Measurements from ENCODE around the gene KRTAP4-12.
"Not testable (repeated sequence)": the region's sequence is repeated elsewhere in the genome, so short reads cannot be mapped to it uniquely, and the experiment has no call there.

The KRTAP4-12 gene

GRCh38 chr17:41098042-41098441 is 25.9 kb downstream of the KRTAP4-12 start, which contains the start of gene KRTAP4-8:
TSS of gene KRTAP4-8 (minus strand) at chr17:41098142. CDS start at chr17:41098084, 58 bp downstream.
- H3K4me3 ChIP-seq (ENCODE audit: low read depth, low read length): no peak within 1 kb of the TSS

GRCh38 chr17:41096055-41096454 is 27.9 kb downstream of the KRTAP4-12 start:
- no peak overlapping the region for H3K4me3 ChIP-seq (ENCODE audit: low read depth, low read length)

- H3K4me3 ChIP-seq (ENCODE audit: low read depth, low read length): not testable (repeated sequence)
Measured at GRCh38 chr17:41088760-41089352, 35.1 kb downstream of the KRTAP4-12 start.

GRCh38 chr17:41084100-41084856 is 39.7 kb downstream of the KRTAP4-12 start, which contains the start of gene KRTAP4-7:
TSS of gene KRTAP4-7 (plus strand) at chr17:41084150. CDS start at chr17:41084207, 57 bp downstream.
- H3K4me3 ChIP-seq (ENCODE audit: low read depth, low read length): not testable (repeated sequence)

GRCh38 chr17:41083427-41083826 is 40.6 kb downstream of the KRTAP4-12 start:
- not testable (repeated sequence) for H3K4me3 ChIP-seq (ENCODE audit: low read depth, low read length)

GRCh38 chr17:41082626-41083025 is 41.4 kb downstream of the KRTAP4-12 start:
- no peak overlapping the region for H3K4me3 ChIP-seq (ENCODE audit: low read depth, low read length)

GRCh38 chr17:41076788-41077187 is 47.2 kb downstream of the KRTAP4-12 start:
- H3K4me3 ChIP-seq (ENCODE audit: low read depth, low read length): no peak overlapping the region

- H3K4me3 ChIP-seq (ENCODE audit: low read depth, low read length): no peak overlapping the region
Measured at GRCh38 chr17:41073676-41074075, 50.3 kb downstream of the KRTAP4-12 start.
